Activated B cell treated with CpG ODN at 0.5 μM for 24 hours (primary cell): ENCODE data around the gene CCR3. TPM values are rescaled to one million over a fixed set of nuclear protein-coding genes. Genes with fewer than 3 reads are reported as not detected.

Source experiments
- ATAC-seq: fragments of 200-7000 bp; cut with Tn5 transposase; one replicate; pipeline ENCODE4 v1.10.0; 2021; ENCODE audit warnings: low read depth, mild to moderate bottlenecking, moderate library complexity
- CTCF ChIA-PET: fragments of 350-600 bp; sonication (Branson Sonifier 250); formaldehyde crosslinking; loops from one replicate; lab custom pipeline; 2021; ENCODE audit warnings: antibody characterized with exemption; lab: Charles Lee
- POLR2A ChIA-PET: fragments of 350-600 bp; sonication (Branson Sonifier 250); formaldehyde crosslinking; loops from one replicate; lab custom pipeline; 2021; ENCODE audit warnings: antibody characterized with exemption; lab: Charles Lee
- DNase-seq: peaks from one replicate; pipeline ENCODE4 v3.0.0; 2022
- H3K27ac Mint-ChIP-seq: one replicate; pipeline ENCODE4 v1.8.0; 2020; ENCODE audit warnings: mixed read lengths
- H3K27me3 Mint-ChIP-seq: one replicate; pipeline ENCODE4 v1.8.0; 2021; ENCODE audit warnings: mixed read lengths
- H3K36me3 Mint-ChIP-seq: one replicate; pipeline ENCODE4 v1.8.0; 2021; ENCODE audit warnings: low read depth, mixed read lengths
- H3K4me1 Mint-ChIP-seq: one replicate; pipeline ENCODE4 v1.8.0; 2021; ENCODE audit warnings: mixed read lengths
- H3K4me3 Mint-ChIP-seq: one replicate; pipeline ENCODE4 v1.8.0; 2020; ENCODE audit warnings: mild to moderate bottlenecking, mixed read lengths
- H3K9me3 Mint-ChIP-seq: one replicate; pipeline ENCODE4 v1.8.0; 2020; ENCODE audit warnings: mixed read lengths
- intact Hi-C: fragments of 100-400 bp; cut with micrococcal nuclease; formaldehyde crosslinking; loops from one replicate; pipeline ENCODE4 v1.15.1; 2024
- total RNA-seq: library from RNA; stranded (reverse); gene quantifications from 2 replicates; pipeline ENCODE4 v1.2.3, GENCODE V29; 2022
- TF ChIP-seq, protein P1 (sequence below): fragments of 200-600 bp; IDR thresholded peaks from one replicate; pipeline ENCODE4 v1.8.0; 2022; ENCODE audit warnings: antibody characterized with exemption, mild to moderate bottlenecking

CCR3 gene
- total RNA-seq, 1 donor from 2014 or later: not detected

DNA sequence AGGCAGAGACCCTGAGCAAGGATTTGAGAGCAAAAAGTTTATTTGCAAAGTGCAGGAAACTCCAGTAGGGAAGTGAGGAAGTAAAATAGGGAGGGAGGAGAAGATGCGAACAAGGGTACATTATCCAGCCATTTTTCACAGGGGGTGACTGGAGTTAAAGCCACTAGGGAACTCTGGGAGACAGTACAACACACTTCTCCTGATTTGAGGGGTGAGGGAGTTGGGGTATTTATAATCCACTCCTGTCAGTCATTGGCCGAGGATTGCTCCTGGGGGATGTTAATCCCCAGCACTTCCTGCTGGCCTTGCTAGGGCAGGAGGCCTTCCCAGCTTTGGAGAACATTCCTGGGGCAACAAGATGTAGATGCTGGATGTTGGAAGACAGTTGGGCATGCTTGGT, 28.2 kb downstream of the CCR3 start:
- Mint-ChIP-seq H3K27me3 (peaks cover 2% of the 10 kb centered on the region), H3K27ac (no peak overlapping the region), H3K36me3 (no peaks in the 10 kb centered on the region), H3K4me3 (no peak overlapping the region), H3K9me3 (no peaks in the 10 kb centered on the region), H3K4me1 (no peaks in the 10 kb centered on the region)
- DNase-seq (no peak), ATAC-seq (no peak)
- POLR2A ChIA-PET: no interaction called here
- intact Hi-C loops: loop anchor here (10.0 kb wide), 1 partner anchor 186 kb away; no protein-coding TSS in a partner anchor
- CTCF ChIA-PET: interaction anchor here (1.3 kb wide), 1 partner anchor 98 kb away, joined by 5 read pairs; no protein-coding TSS in a partner anchor
- TF ChIP-seq, protein P1, sequence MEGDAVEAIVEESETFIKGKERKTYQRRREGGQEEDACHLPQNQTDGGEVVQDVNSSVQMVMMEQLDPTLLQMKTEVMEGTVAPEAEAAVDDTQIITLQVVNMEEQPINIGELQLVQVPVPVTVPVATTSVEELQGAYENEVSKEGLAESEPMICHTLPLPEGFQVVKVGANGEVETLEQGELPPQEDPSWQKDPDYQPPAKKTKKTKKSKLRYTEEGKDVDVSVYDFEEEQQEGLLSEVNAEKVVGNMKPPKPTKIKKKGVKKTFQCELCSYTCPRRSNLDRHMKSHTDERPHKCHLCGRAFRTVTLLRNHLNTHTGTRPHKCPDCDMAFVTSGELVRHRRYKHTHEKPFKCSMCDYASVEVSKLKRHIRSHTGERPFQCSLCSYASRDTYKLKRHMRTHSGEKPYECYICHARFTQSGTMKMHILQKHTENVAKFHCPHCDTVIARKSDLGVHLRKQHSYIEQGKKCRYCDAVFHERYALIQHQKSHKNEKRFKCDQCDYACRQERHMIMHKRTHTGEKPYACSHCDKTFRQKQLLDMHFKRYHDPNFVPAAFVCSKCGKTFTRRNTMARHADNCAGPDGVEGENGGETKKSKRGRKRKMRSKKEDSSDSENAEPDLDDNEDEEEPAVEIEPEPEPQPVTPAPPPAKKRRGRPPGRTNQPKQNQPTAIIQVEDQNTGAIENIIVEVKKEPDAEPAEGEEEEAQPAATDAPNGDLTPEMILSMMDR: no peak

DNA sequence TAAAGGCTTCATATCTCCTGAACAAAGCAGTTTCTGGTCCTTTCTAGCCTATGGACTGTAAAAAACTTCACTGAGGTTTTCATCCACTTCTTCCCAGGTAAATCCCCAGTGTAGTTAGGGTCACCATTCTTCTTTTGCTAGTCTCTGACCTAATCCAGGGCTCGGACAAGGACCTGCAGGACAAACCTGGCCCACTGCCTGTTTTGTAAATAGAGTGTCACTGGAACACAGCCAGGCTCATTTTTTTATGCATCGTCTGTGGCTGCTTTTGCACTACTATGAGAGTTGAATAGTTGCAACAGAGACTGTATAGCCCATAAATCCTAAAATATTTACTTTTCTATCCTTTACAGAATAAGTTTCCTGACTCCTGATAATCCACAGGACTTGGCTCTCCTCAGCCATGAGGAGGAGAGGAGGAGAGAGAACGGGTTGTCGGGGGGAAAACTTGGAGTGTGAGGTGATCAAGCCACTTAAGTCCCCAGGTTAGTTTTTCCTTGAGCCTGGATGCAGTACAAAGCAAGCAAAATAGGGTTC, 29.0 kb downstream of the CCR3 start:
- Mint-ChIP-seq H3K36me3 (no peaks in the 10 kb centered on the region), H3K27ac (no peak overlapping the region), H3K9me3 (no peaks in the 10 kb centered on the region), H3K4me3 (no peak overlapping the region), H3K4me1 (no peaks in the 10 kb centered on the region), H3K27me3 (peaks cover 2% of the 10 kb centered on the region)
- ChIA-PET CTCF (no interaction called here), POLR2A (no interaction called here)
- intact Hi-C loops: loop anchor here (10.0 kb wide), 1 partner anchor 186 kb away; no protein-coding TSS in a partner anchor
- ATAC-seq: no peak
- DNase-seq: no peak
- TF ChIP-seq, protein P1: no peak

DNA sequence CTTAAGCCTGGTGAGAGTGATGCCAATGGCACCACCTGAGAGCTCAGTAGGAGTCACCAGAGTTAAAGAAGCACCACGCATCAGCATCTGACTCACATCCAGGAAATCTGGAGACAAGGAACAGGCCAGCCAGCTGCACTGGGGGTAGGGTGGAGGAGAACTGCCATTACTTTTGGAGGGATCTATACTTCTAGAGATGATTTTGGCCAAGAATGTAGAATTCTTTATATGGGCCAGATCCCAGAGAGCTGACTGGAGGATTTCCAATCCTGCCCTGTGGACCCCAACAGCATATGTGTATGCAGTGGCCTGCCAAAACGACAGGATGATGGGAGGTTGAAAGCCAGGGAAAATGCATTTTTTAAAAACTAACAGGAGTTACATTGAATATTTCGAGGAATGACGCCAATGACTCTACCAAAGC, 29.8 kb downstream of the CCR3 start:
- DNase-seq (no peak), ATAC-seq (no peak)
- CTCF ChIA-PET: interaction anchor here (0.9 kb wide), 1 partner anchor 97 kb away, joined by 3 read pairs; no protein-coding TSS in a partner anchor
- Mint-ChIP-seq H3K9me3 (no peaks in the 10 kb centered on the region), H3K27ac (no peak overlapping the region), H3K4me3 (no peak overlapping the region), H3K27me3 (peaks cover 2% of the 10 kb centered on the region), H3K4me1 (peaks cover 4% of the 10 kb centered on the region), H3K36me3 (no peaks in the 10 kb centered on the region)
- TF ChIP-seq, protein P1: no peak
- intact Hi-C loops: loop anchor here (10.0 kb wide), 1 partner anchor 187 kb away; no protein-coding TSS in a partner anchor
- POLR2A ChIA-PET: no interaction called here

DNA sequence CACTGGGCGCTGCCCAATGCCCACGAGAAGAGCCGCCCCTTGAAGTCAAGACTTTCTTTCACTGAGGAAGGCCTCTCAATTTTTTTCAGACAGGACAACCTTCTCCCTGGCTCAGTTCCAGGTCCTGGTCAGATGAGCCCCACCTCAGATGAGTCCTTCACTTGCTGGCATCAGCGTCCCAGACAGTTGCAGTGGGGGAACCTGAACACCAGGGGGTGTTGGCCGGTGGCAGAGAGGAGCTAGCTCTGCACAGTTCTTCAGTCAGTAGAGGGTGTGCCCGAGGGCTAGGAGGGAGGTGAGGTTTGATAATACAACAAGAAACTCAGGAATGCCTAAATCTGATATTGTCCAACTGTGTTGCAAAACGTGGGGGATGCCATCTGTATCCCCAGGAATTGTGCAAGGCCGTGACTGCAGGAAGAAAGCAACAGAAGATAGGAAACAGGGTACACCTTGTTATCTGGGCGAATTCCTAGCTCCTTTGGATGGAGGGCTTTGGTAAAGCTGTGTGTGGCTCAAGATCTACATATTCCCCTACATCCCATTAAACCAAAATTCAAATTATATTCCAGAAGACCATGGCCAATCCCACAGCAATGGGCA, 34.3 kb downstream of the CCR3 start:
- TF ChIP-seq, protein P1: peak; percentile 19
- peak; percentile 65 for DNase-seq
- no peaks in the 10 kb centered on the region for H3K27me3 Mint-ChIP-seq
- POLR2A ChIA-PET: interaction anchor here (1.1 kb wide), 1 partner anchor 93 kb away, joined by 5 read pairs; no protein-coding TSS in a partner anchor
- CTCF ChIA-PET: interaction anchor here (0.7 to 3.8 kb wide), 19 partner anchors 9 to 337 kb away, joined by 3 to 129 read pairs (median 4); partner anchors contain the start of genes CCR2, CCR5, CCR5AS and CCRL2
- intact Hi-C loops: loop anchor here (1.0 to 10.0 kb wide), 6 partner anchors 92 to 339 kb away; no protein-coding TSS in a partner anchor
- peaks cover 4% of the 10 kb centered on the region for H3K4me1 Mint-ChIP-seq
- H3K27ac Mint-ChIP-seq: no peak overlapping the region
- peak; percentile 99 for ATAC-seq
- H3K9me3 Mint-ChIP-seq: peaks cover 8% of the 10 kb centered on the region
- H3K4me3 Mint-ChIP-seq: no peak overlapping the region
- no peaks in the 10 kb centered on the region for H3K36me3 Mint-ChIP-seq

DNA sequence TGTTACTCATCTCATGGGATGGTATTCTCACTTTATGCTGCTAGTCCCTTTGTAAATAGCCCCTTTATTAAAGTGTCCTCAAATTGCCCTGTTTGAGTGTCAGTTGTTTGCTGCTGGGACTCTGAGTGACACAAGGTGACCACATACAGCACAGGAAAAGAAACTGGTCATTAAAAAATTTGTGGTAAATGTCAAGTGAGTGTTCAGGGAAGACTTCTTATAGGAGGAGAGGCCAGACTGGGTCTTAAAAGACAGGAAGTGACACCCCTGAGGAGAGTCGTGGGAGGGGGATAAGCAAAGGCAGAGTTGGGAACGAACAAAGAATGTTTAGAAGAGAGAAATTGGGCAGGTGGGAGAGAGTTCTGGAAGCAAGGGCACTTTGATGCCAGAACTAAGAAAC, 35.2 kb downstream of the CCR3 start:
- Mint-ChIP-seq H3K27me3 (no peaks in the 10 kb centered on the region), H3K4me3 (no peak overlapping the region), H3K36me3 (no peaks in the 10 kb centered on the region), H3K4me1 (peaks cover 5% of the 10 kb centered on the region), H3K9me3 (peaks cover 8% of the 10 kb centered on the region), H3K27ac (no peak overlapping the region)
- ChIA-PET CTCF (interaction anchor here (0.7 to 3.8 kb wide), 5 partner anchors 77 to 106 kb away, joined by 3 to 129 read pairs (median 5); partner anchors contain the start of genes CCR2 and CCR5), POLR2A (no interaction called here)
- DNase-seq: no peak
- ATAC-seq: no peak
- intact Hi-C loops: loop anchor here (5.0 to 10.0 kb wide), 2 partner anchors 193 to 340 kb away; no protein-coding TSS in a partner anchor
- TF ChIP-seq, protein P1: no peak
